Measurements from ENCODE around the gene DOCK1.

Gene DOCK1

DNA sequence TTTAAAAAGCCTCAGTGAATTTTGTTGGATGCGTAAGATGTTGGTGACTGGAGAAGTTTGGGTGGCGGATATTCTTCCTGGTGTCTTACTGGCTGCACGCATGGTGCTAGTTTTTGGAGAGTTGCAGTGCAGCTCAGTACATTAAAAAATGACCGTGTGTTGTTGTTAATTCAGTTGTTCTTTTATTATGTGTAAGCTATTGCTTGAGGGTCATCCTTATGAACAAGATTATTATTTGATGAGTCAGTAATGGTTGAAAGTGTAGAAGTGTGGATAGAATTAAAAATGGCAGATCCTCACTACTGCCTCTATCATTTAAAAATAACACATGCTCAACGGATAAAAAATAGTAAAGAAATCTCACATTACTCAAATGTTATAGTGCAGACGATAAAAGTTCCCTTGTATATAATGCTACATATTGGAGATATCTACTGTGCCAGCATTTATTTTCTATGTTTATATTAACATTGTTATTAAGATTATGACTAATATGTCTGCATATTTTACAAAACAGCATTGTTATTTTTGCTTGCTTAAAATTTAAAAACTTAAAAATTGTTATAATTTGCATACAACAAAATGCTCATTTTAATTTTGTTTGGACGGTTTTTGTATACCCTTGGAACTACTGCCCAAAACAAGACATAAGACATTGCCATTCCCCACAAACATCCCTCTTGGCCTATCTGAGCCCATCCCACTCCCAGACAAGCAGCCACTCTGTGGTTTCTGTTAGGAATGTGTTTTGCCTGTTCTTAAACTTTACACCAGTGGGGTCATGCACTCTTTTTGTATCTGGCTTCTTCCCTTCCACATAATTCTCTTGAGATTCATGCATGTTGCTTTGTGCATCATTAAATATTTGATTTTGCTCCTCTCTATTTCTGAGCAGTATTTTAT lies 142.0 kb downstream of the DOCK1 start:
- Histone ChIP-seq H2BK15ac (ENCODE audit: low read length) (no peak overlapping the region), H3K4me2 (ENCODE audit: insufficient read depth, low read length, poor library complexity, severe bottlenecking) (no peak overlapping the region), H4K91ac (ENCODE audit: low read depth, low read length, poor library complexity) (no peak overlapping the region), H3K9ac (ENCODE audit: low read depth, low read length, poor library complexity) (no peak overlapping the region), H3K27me3 (ENCODE audit: control insufficient read depth in 3 of 3, insufficient read depth in 3 of 3, low read depth in 1 of 3, low read length in 3 of 3) (no peaks in the 10 kb centered on the region), H3K4me3 (ENCODE audit: low read length in 2 of 2) (no peak overlapping the region), H3K79me1 (ENCODE audit: low read depth, low read length) (no peaks in the 10 kb centered on the region), H2BK120ac (ENCODE audit: low read depth, low read length) (no peak overlapping the region), H3K9me3 (replicated peaks in 1 of 2; ENCODE audit: control insufficient read depth in 2 of 2, insufficient read depth in 1 of 2, low read depth in 1 of 2, low read length in 2 of 2) (no peaks in the 10 kb centered on the region), H4K8ac (ENCODE audit: low read depth, low read length) (no peak overlapping the region), H3K4me1 (ENCODE audit: control insufficient read depth in 2 of 2, insufficient read depth in 1 of 2, low read depth in 1 of 2, low read length in 2 of 2) (no peaks in the 10 kb centered on the region), H3K14ac (ENCODE audit: low read length) (no peak overlapping the region), H2BK5ac (ENCODE audit: low read length) (no peak overlapping the region), H3K27ac (replicated peaks; ENCODE audit: low read length) (no peak overlapping the region), H2BK12ac (ENCODE audit: low read length) (no peak overlapping the region), H3K4ac (ENCODE audit: low read length) (no peak overlapping the region), H3K36me3 (replicated peaks in 1 of 2; ENCODE audit: control insufficient read depth in 2 of 2, insufficient read depth in 2 of 2, low read length in 2 of 2) (peaks cover 10 to 33% of the 10 kb centered on the region in 2 donors), H3K23ac (ENCODE audit: low read depth, low read length, poor library complexity) (no peak overlapping the region), H2AFZ (ENCODE audit: low read length) (no peak overlapping the region), H2AK5ac (ENCODE audit: low read depth, low read length) (no peak overlapping the region), H3K18ac (ENCODE audit: low read length) (no peak overlapping the region)
- WGBS, 2 donors (ENCODE audit: extremely low coverage in 2 of 2, insufficient read length in 2 of 2, insufficient replicate concordance in 1 of 2): no CpG with 5 or more reads among the region's 7 CpGs
- DNase-seq (ENCODE audit: low spot score): no peak

GRCh38 chr10:127047878-127048238 lies 142.6 kb downstream of the DOCK1 start:
- H3K4ac ChIP-seq (ENCODE audit: low read length): no peak overlapping the region
- no peak overlapping the region for H2BK120ac ChIP-seq (ENCODE audit: low read depth, low read length)
- no peak overlapping the region for H3K4me3 ChIP-seq (ENCODE audit: low read length in 2 of 2)
- no peak overlapping the region for H3K23ac ChIP-seq (ENCODE audit: low read depth, low read length, poor library complexity)
- no peak overlapping the region for H3K14ac ChIP-seq (ENCODE audit: low read length)
- H4K91ac ChIP-seq (ENCODE audit: low read depth, low read length, poor library complexity): no peak overlapping the region
- H2BK15ac ChIP-seq (ENCODE audit: low read length): no peak overlapping the region
- no peak overlapping the region for H2AK5ac ChIP-seq (ENCODE audit: low read depth, low read length)
- no peak for DNase-seq (ENCODE audit: low spot score)
- H3K4me1 ChIP-seq (ENCODE audit: control insufficient read depth in 2 of 2, insufficient read depth in 1 of 2, low read depth in 1 of 2, low read length in 2 of 2): no peaks in the 10 kb centered on the region
- H3K36me3 ChIP-seq (replicated peaks in 1 of 2; ENCODE audit: control insufficient read depth in 2 of 2, insufficient read depth in 2 of 2, low read length in 2 of 2): peaks cover 11 to 32% of the 10 kb centered on the region in 2 donors
- no peak overlapping the region for H2BK5ac ChIP-seq (ENCODE audit: low read length)
- no peak overlapping the region for H3K4me2 ChIP-seq (ENCODE audit: insufficient read depth, low read length, poor library complexity, severe bottlenecking)
- no peak overlapping the region for H3K18ac ChIP-seq (ENCODE audit: low read length)
- H2BK12ac ChIP-seq (ENCODE audit: low read length): no peak overlapping the region
- H3K79me1 ChIP-seq (ENCODE audit: low read depth, low read length): peaks cover 2% of the 10 kb centered on the region
- H3K27me3 ChIP-seq (ENCODE audit: control insufficient read depth in 3 of 3, insufficient read depth in 3 of 3, low read depth in 1 of 3, low read length in 3 of 3): no peaks in the 10 kb centered on the region
- no peak overlapping the region for H4K8ac ChIP-seq (ENCODE audit: low read depth, low read length)
- no peaks in the 10 kb centered on the region for H3K9me3 ChIP-seq (replicated peaks in 1 of 2; ENCODE audit: control insufficient read depth in 2 of 2, insufficient read depth in 1 of 2, low read depth in 1 of 2, low read length in 2 of 2)
- no peak overlapping the region for H3K9ac ChIP-seq (ENCODE audit: low read depth, low read length, poor library complexity)
- no peak overlapping the region for H3K27ac ChIP-seq (replicated peaks; ENCODE audit: low read length)
- no CpG with 5 or more reads among the region's 6 CpGs for WGBS, 2 donors (ENCODE audit: extremely low coverage in 2 of 2, insufficient read length in 2 of 2, insufficient replicate concordance in 1 of 2)
- H2AFZ ChIP-seq (ENCODE audit: low read length): no peak overlapping the region

DNA sequence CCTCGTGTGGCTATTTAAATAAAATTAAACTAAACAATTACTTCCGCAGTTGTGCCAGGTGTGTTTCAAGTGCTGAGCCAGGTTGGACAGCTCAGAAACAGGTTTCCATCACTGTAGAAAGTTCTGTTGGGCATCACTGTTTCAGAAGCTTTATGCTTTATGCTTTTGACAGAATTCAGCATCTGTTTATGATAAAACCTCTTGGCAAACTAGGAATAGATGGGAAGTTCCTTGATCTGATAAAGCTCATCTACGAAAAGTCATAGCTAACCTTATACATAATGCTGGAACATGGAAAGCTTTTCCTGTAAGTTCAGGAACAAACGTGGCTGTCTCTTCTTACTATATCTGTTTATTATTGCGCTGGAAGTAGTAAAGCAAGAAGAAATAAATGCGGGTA lies 143.4 kb downstream of the DOCK1 start:
- WGBS, 2 donors (ENCODE audit: extremely low coverage in 2 of 2, insufficient read length in 2 of 2, insufficient replicate concordance in 1 of 2): no CpG with 5 or more reads among the region's 6 CpGs
- no peak overlapping the region for H3K18ac ChIP-seq (ENCODE audit: low read length)

DNA sequence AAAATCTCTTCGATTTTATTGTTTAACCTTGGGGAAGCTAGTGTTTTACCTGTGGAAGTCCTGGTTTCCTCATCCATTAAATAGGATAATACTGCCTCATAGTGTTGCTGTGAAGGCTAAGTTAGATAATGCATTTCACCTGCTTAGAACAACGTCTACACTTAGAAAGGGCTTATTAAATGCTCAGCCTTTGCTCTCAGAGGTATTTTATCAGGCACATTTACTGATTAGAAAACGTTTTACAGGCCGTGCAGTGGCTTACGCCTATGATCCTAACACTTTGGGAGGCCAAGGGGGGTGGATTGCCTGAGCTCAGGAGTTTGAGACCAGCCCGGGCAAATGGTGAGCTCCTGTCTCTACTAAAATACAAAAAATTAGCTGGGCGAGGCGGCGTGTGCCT lies 146.8 kb downstream of the DOCK1 start:
- Histone ChIP-seq H3K9me3 (replicated peaks in 1 of 2; ENCODE audit: control insufficient read depth in 2 of 2, insufficient read depth in 1 of 2, low read depth in 1 of 2, low read length in 2 of 2) (no peaks in the 10 kb centered on the region), H3K9ac (ENCODE audit: low read depth, low read length, poor library complexity) (no peak overlapping the region), H3K23ac (ENCODE audit: low read depth, low read length, poor library complexity) (no peak overlapping the region), H3K14ac (ENCODE audit: low read length) (no peak overlapping the region), H3K4me2 (ENCODE audit: insufficient read depth, low read length, poor library complexity, severe bottlenecking) (no peak overlapping the region), H2BK5ac (ENCODE audit: low read length) (no peak overlapping the region), H3K27me3 (ENCODE audit: control insufficient read depth in 3 of 3, insufficient read depth in 3 of 3, low read depth in 1 of 3, low read length in 3 of 3) (no peaks in the 10 kb centered on the region), H3K79me1 (ENCODE audit: low read depth, low read length) (peaks cover 2% of the 10 kb centered on the region), H2AK5ac (ENCODE audit: low read depth, low read length) (no peak overlapping the region), H2BK12ac (ENCODE audit: low read length) (no peak overlapping the region), H3K4me1 (ENCODE audit: control insufficient read depth in 2 of 2, insufficient read depth in 1 of 2, low read depth in 1 of 2, low read length in 2 of 2) (no peaks in the 10 kb centered on the region), H3K4me3 (ENCODE audit: low read length in 2 of 2) (no peak overlapping the region), H2BK120ac (ENCODE audit: low read depth, low read length) (no peak overlapping the region), H4K91ac (ENCODE audit: low read depth, low read length, poor library complexity) (no peak overlapping the region), H4K8ac (ENCODE audit: low read depth, low read length) (no peak overlapping the region), H2BK15ac (ENCODE audit: low read length) (no peak overlapping the region), H3K36me3 (replicated peaks in 1 of 2; ENCODE audit: control insufficient read depth in 2 of 2, insufficient read depth in 2 of 2, low read length in 2 of 2) (peaks cover 10 to 43% of the 10 kb centered on the region in 2 donors), H2AFZ (ENCODE audit: low read length) (no peak overlapping the region), H3K27ac (replicated peaks; ENCODE audit: low read length) (no peak overlapping the region), H3K4ac (ENCODE audit: low read length) (no peak overlapping the region), H3K18ac (ENCODE audit: low read length) (no peak overlapping the region)
- no peak for DNase-seq (ENCODE audit: low spot score)
- WGBS, 2 donors (ENCODE audit: extremely low coverage in 2 of 2, insufficient read length in 2 of 2, insufficient replicate concordance in 1 of 2): no CpG with 5 or more reads among the region's 9 CpGs

More for the DNA sequence above, 143.4 kb downstream of the DOCK1 start:
- no peak overlapping the region for H3K27ac ChIP-seq (replicated peaks; ENCODE audit: low read length)
- no peak overlapping the region for H2BK12ac ChIP-seq (ENCODE audit: low read length)
- no peak overlapping the region for H3K4me2 ChIP-seq (ENCODE audit: insufficient read depth, low read length, poor library complexity, severe bottlenecking)
- H3K9me3 ChIP-seq (replicated peaks in 1 of 2; ENCODE audit: control insufficient read depth in 2 of 2, insufficient read depth in 1 of 2, low read depth in 1 of 2, low read length in 2 of 2): no peaks in the 10 kb centered on the region
- no peak overlapping the region for H4K8ac ChIP-seq (ENCODE audit: low read depth, low read length)
- H2BK120ac ChIP-seq (ENCODE audit: low read depth, low read length): no peak overlapping the region
- H3K27me3 ChIP-seq (ENCODE audit: control insufficient read depth in 3 of 3, insufficient read depth in 3 of 3, low read depth in 1 of 3, low read length in 3 of 3): no peaks in the 10 kb centered on the region
- no peak for DNase-seq (ENCODE audit: low spot score)
- H3K4me1 ChIP-seq (ENCODE audit: control insufficient read depth in 2 of 2, insufficient read depth in 1 of 2, low read depth in 1 of 2, low read length in 2 of 2): no peaks in the 10 kb centered on the region
- no peak overlapping the region for H2AFZ ChIP-seq (ENCODE audit: low read length)
- H2BK5ac ChIP-seq (ENCODE audit: low read length): no peak overlapping the region
- H3K4ac ChIP-seq (ENCODE audit: low read length): no peak overlapping the region
- H3K36me3 ChIP-seq (replicated peaks in 1 of 2; ENCODE audit: control insufficient read depth in 2 of 2, insufficient read depth in 2 of 2, low read length in 2 of 2): peaks cover 12 to 32% of the 10 kb centered on the region in 2 donors
- no peak overlapping the region for H3K4me3 ChIP-seq (ENCODE audit: low read length in 2 of 2)
- no peak overlapping the region for H3K9ac ChIP-seq (ENCODE audit: low read depth, low read length, poor library complexity)
- no peak overlapping the region for H4K91ac ChIP-seq (ENCODE audit: low read depth, low read length, poor library complexity)
- H3K79me1 ChIP-seq (ENCODE audit: low read depth, low read length): peaks cover 2% of the 10 kb centered on the region
- H2AK5ac ChIP-seq (ENCODE audit: low read depth, low read length): no peak overlapping the region
- no peak overlapping the region for H2BK15ac ChIP-seq (ENCODE audit: low read length)
- H3K14ac ChIP-seq (ENCODE audit: low read length): no peak overlapping the region
- no peak overlapping the region for H3K23ac ChIP-seq (ENCODE audit: low read depth, low read length, poor library complexity)

All from neuronal stem cell (in vitro differentiated cells).